ENCODE results near the gene UBA6. TPM values are rescaled to one million over a fixed set of nuclear protein-coding genes. Genes with fewer than 3 reads are reported as not detected.
A peak's percentile ranks its signal among the peaks of the same experiment; 100 is the strongest.
"Not testable (repeated sequence)": the region's sequence is repeated elsewhere in the genome, so short reads cannot be mapped to it uniquely, and the experiment has no call there.

UBA6 gene
- total RNA-seq, 1 experiment from 2014 or later: 28.9 TPM

- DNase-seq (ENCODE audit: low spot score): peak; percentile 30
Observed at GRCh38 chr4:67714248-67714583, 13.3 kb upstream of the UBA6 start.

GRCh38 chr4:67713529-67714247 lies 12.7 kb upstream of the UBA6 start:
- DNase-seq (ENCODE audit: low spot score): peak; percentile 52

GRCh38 chr4:67712650-67713528 lies 11.9 kb upstream of the UBA6 start:
- DNase-seq (ENCODE audit: low spot score): no peak

GRCh38 chr4:67712000-67712625 lies 11.2 kb upstream of the UBA6 start:
- no peak for DNase-seq (ENCODE audit: low spot score)

- DNase-seq (ENCODE audit: low spot score): not testable (repeated sequence)
Observed at GRCh38 chr4:67706682-67707081, 5.7 kb upstream of the UBA6 start.

- DNase-seq (ENCODE audit: low spot score): no peak
Observed at GRCh38 chr4:67704843-67705242, 3.9 kb upstream of the UBA6 start.

GRCh38 chr4:67702166-67702565 lies 1.2 kb upstream of the UBA6 start:
- DNase-seq (ENCODE audit: low spot score): no peak

GRCh38 chr4:67701517-67701850 lies 529 bp upstream of the UBA6 start:
- no peak for DNase-seq (ENCODE audit: low spot score)

GRCh38 chr4:67700116-67700737 lies 728 bp downstream of the UBA6 start:
- peak; percentile 39 for DNase-seq (ENCODE audit: low spot score)

GRCh38 chr4:67699603-67700002 lies 1.4 kb downstream of the UBA6 start:
- DNase-seq (ENCODE audit: low spot score): no peak

GRCh38 chr4:67697860-67698687 lies 2.9 kb downstream of the UBA6 start:
- DNase-seq (ENCODE audit: low spot score): no peak

- no peak for DNase-seq (ENCODE audit: low spot score)
Observed at GRCh38 chr4:67696061-67696460, 4.9 kb downstream of the UBA6 start.

- DNase-seq (ENCODE audit: low spot score): no peak
Observed at GRCh38 chr4:67694662-67695061, 6.3 kb downstream of the UBA6 start.

GRCh38 chr4:67691328-67691727 lies 9.6 kb downstream of the UBA6 start:
- DNase-seq (ENCODE audit: low spot score): no peak

GRCh38 chr4:67687636-67688035 lies 13.3 kb downstream of the UBA6 start:
- no peak for DNase-seq (ENCODE audit: low spot score)

GRCh38 chr4:67685532-67685859 lies 15.5 kb downstream of the UBA6 start:
- no peak for DNase-seq (ENCODE audit: low spot score)

GRCh38 chr4:67684839-67685531 lies 16.0 kb downstream of the UBA6 start:
- no peak for DNase-seq (ENCODE audit: low spot score)

- no peak for DNase-seq (ENCODE audit: low spot score)
Observed at GRCh38 chr4:67682266-67682665, 18.7 kb downstream of the UBA6 start.

GRCh38 chr4:67680581-67681222 lies 20.3 kb downstream of the UBA6 start:
- DNase-seq (ENCODE audit: low spot score): no peak

- DNase-seq (ENCODE audit: low spot score): no peak
Observed at GRCh38 chr4:67678612-67679011, 22.3 kb downstream of the UBA6 start.
